ENCODE data around the gene AQP2. TPM values are rescaled to one million over a fixed set of nuclear protein-coding genes. Genes with fewer than 3 reads are reported as not detected.
"Not testable (repeated sequence)": the region's sequence is repeated elsewhere in the genome, so short reads cannot be mapped to it uniquely, and the experiment has no call there.

AQP2 gene
- total RNA-seq, 6 experiments from 2014 or later, result not detected

DNA sequence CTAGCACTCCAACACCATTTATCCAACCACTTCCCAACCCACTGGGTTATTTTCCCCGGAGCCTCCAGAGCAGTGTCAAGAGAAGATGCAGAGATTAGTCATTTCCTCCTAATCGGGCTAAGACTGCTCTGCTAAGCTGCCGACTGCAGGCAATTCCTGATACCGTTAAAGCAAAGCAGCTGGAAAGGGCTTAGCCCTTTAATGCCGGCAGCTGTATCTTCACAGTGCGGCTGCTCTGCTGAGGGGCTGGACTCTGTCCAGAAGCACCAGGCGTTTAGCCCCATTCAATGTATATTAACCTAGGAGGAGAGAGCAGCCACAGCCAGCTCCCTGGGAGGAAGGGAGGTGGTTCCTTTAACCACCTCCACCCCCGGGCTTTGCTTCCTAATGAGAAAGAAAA, 33.4 kb downstream of the AQP2 start:
- TF ChIP-seq POLR2A (IDR thresholded peaks at IDR 0.05), result no peak
- TF ChIP-seq, protein P1, sequence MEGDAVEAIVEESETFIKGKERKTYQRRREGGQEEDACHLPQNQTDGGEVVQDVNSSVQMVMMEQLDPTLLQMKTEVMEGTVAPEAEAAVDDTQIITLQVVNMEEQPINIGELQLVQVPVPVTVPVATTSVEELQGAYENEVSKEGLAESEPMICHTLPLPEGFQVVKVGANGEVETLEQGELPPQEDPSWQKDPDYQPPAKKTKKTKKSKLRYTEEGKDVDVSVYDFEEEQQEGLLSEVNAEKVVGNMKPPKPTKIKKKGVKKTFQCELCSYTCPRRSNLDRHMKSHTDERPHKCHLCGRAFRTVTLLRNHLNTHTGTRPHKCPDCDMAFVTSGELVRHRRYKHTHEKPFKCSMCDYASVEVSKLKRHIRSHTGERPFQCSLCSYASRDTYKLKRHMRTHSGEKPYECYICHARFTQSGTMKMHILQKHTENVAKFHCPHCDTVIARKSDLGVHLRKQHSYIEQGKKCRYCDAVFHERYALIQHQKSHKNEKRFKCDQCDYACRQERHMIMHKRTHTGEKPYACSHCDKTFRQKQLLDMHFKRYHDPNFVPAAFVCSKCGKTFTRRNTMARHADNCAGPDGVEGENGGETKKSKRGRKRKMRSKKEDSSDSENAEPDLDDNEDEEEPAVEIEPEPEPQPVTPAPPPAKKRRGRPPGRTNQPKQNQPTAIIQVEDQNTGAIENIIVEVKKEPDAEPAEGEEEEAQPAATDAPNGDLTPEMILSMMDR (IDR thresholded peaks at IDR 0.05), result no peak
- DNase-seq (no peak), ATAC-seq (peak in 3 of 4 donors; percentile 14 to 65 (median 62))
- Histone ChIP-seq H3K4me1 (peaks cover 0 to 33% (median 0%) of the 10 kb centered on the region in 4 donors), H3K4me3 (no peak overlapping the region), H3K36me3 (no peaks in the 10 kb centered on the region), H3K27ac (no peak overlapping the region), H3K27me3 (no peaks in the 10 kb centered on the region), H3K9me3 (no peaks in the 10 kb centered on the region)
- intact Hi-C loops (cut with DNase I), result no loop called here
- WGBS (ENCODE audit: insufficient coverage, low coverage, low lambda C conversion rate, missing lambda C conversion rate), result 13% methylated on average over 5 of the region's 8 CpGs

DNA sequence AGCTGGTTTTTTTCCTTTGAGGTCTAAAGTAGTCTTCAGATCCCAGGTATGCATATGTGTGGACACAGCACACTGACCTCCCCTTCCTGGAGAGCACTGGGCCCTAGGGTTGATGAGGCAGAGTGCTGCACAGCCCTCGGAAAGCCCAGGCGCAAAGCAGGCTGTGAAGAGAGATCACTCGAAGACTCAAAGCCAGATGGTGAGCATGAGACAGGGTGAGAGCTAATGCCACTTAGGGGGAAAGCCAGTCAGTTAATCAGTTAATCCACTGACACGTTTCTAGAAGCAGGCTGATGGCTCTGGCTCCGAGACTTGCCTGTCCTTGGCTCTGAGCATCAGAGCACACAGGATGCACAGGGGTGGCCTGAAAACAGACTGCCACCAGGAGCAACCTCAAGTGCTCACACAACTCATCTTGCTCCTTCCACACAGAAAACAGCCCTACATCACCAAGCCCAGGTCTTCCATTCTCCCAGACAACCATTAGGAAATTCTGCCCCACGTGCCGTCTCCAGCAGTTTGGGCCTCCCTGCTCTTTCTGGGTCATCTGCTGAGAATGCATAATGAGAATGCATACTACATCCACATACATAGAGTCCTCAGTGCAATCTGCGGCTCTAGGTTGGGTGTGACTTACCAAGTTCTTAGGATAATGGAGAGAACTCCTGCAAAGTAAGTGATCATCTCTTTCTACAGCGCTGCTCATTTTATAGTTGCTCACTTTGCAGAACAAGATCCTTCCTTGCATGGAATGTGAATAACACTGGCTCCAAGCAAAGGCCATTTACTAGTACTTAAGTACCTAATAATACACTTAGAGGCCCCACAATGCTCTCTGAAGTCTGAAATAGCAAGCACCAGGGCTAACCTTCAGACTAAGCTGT, 34.2 kb downstream of the AQP2 start:
- no peak overlapping the region for H3K27ac ChIP-seq
- no peak for ATAC-seq
- WGBS (ENCODE audit: insufficient coverage, low coverage, low lambda C conversion rate, missing lambda C conversion rate), result 97% methylated on average over 9 of the region's 9 CpGs
- H3K4me3 ChIP-seq, result no peak overlapping the region
- H3K27me3 ChIP-seq, result no peaks in the 10 kb centered on the region
- TF ChIP-seq POLR2A (IDR thresholded peaks at IDR 0.05), result no peak
- TF ChIP-seq, protein P1 (IDR thresholded peaks at IDR 0.05), result no peak
- no peak for DNase-seq
- no peaks in the 10 kb centered on the region for H3K36me3 ChIP-seq
- H3K9me3 ChIP-seq, result no peaks in the 10 kb centered on the region
- intact Hi-C loops (cut with DNase I), result no loop called here
- peaks cover 0 to 39% (median 0%) of the 10 kb centered on the region in 4 donors for H3K4me1 ChIP-seq

GRCh38 chr12:49985981-49986380, 35.4 kb downstream of the AQP2 start:
- Histone ChIP-seq H3K27ac (no peak overlapping the region), H3K4me1 (peaks cover 0 to 33% (median 0%) of the 10 kb centered on the region in 4 donors), H3K36me3 (no peaks in the 10 kb centered on the region), H3K4me3 (no peak overlapping the region), H3K9me3 (no peaks in the 10 kb centered on the region), H3K27me3 (no peaks in the 10 kb centered on the region)
- TF ChIP-seq, protein P1 (IDR thresholded peaks at IDR 0.05), result no peak
- TF ChIP-seq POLR2A (IDR thresholded peaks at IDR 0.05), result no peak
- intact Hi-C loops (cut with DNase I), result no loop called here
- ATAC-seq (no peak), DNase-seq (no peak)
- WGBS (ENCODE audit: insufficient coverage, low coverage, low lambda C conversion rate, missing lambda C conversion rate), result 100% methylated on average over 5 of the region's 5 CpGs

- H3K9me3 ChIP-seq; H3K27ac ChIP-seq; DNase-seq; H3K36me3 ChIP-seq; H3K4me3 ChIP-seq; intact Hi-C loops (cut with DNase I); ATAC-seq; H3K27me3 ChIP-seq: not testable (repeated sequence)
- WGBS (ENCODE audit: insufficient coverage, low coverage, low lambda C conversion rate, missing lambda C conversion rate), result 90% methylated on average over 2 of the region's 3 CpGs
- H3K4me1 ChIP-seq, result peaks cover 0 to 30% (median 0%) of the 10 kb centered on the region in 4 donors
Measured at GRCh38 chr12:49986476-49986875, 35.9 kb downstream of the AQP2 start.

DNA sequence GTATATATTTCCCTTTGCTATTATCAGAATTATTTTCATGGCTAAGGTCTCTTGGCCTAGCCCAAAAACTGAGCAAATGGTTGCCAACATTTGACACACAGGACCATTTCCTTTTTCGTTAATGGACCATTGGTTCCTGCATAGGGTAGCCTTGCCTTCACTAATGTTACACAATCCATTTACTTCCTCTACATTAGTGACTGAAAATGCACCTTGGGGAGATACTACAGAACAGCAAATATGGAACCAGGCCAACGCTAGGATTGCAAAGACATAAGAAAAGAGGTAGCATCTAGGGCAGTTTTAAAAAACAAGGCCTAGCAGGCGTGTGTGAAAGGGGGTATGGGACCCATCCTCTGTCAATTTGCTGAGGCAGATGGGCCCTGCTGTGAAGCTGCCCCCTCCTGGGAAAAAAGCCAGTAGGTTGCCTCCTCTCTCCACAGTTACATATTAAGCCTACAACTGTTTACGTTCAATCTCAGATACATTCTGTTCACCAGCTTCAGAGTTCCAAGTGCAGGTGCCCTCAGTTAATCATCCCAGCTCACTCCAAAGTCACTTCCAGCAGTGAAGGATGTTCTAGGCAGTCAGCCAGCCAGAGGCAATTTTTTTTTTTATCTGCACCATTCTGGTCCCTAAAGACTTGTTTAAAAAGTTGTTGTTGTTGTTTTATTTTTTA, 37.2 kb downstream of the AQP2 start:
- H3K9me3 ChIP-seq, result no peaks in the 10 kb centered on the region
- no peak for TF ChIP-seq POLR2A (IDR thresholded peaks at IDR 0.05)
- TF ChIP-seq, protein P1 (IDR thresholded peaks at IDR 0.05), result no peak
- ATAC-seq (peak; percentile 42 to 83 (median 78)), DNase-seq (no peak)
- WGBS (ENCODE audit: insufficient coverage, low coverage, low lambda C conversion rate, missing lambda C conversion rate), result 58% methylated on average over 4 of the region's 4 CpGs
- H3K27ac ChIP-seq, result peak overlapping the region in 1 of 3 donors; percentile 15
- no peak overlapping the region for H3K4me3 ChIP-seq
- peaks cover 0 to 30% (median 0%) of the 10 kb centered on the region in 4 donors for H3K4me1 ChIP-seq
- no peaks in the 10 kb centered on the region for H3K27me3 ChIP-seq
- H3K36me3 ChIP-seq, result no peaks in the 10 kb centered on the region
- intact Hi-C loops (cut with DNase I), result no loop called here

DNA sequence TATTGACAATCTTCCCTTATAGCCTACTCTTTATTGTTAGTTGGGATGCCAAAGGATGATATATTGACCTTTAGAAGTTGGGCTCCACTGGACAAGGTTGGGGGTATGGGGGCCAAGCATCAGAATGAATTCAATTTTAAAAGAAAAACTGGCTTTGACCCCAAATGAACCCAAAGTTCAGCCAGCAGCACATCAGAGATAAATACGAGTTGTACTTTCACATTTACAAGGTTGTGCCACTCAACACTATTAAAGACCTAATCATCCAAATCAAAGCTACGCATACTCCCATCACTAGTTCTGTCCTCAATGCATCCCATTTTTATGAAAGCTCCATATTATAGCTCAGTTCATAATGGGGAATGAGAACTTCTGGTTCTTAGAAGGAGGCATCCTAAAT, 38.9 kb downstream of the AQP2 start:
- H3K36me3 ChIP-seq, result not testable (repeated sequence)

More for the DNA sequence above, 38.9 kb downstream of the AQP2 start:
- ATAC-seq, result peak in 3 of 4 donors; percentile 43 to 58 (median 49)
- DNase-seq; H3K9me3 ChIP-seq; H3K27ac ChIP-seq; H3K4me3 ChIP-seq; intact Hi-C loops (cut with DNase I); H3K27me3 ChIP-seq: not testable (repeated sequence)
- H3K4me1 ChIP-seq, result peaks cover 0 to 30% (median 0%) of the 10 kb centered on the region in 4 donors
- WGBS (ENCODE audit: insufficient coverage, low coverage, low lambda C conversion rate, missing lambda C conversion rate), result 35% methylated on average over 2 of the region's 2 CpGs
